Left colon (tissue), 2 donors: ENCODE data around the gene PAK2. TPM values are rescaled to one million over a fixed set of nuclear protein-coding genes. Genes with fewer than 3 reads are reported as not detected.
"Not testable (repeated sequence)": the region's sequence is repeated elsewhere in the genome, so short reads cannot be mapped to it uniquely, and the experiment has no call there.

Experiments used
- ATAC-seq: fragments of 200-7000 bp; cut with Tn5 transposase; one replicate; pipeline ENCODE4 v1.9.1; 2020; ENCODE audit warnings: mild to moderate bottlenecking, moderate library complexity
- DNase-seq, 2 donors: peaks; one replicate each; pipeline ENCODE4 v3.0.0-alpha.2; 2020
- intact Hi-C, 2 donors: fragments of 100-400 bp; cut with DNase I in 1 of 2; cut with micrococcal nuclease in 1 of 2; formaldehyde crosslinking; loops; one replicate each; pipeline versions ENCODE4 v1.11.2 to v1.14.0; 2022; cut with DNase I, micrococcal nuclease
- total RNA-seq, 2 donors: library from RNA; stranded (reverse); fragmentation: NEBNext Ultra II Directional; extraction: Animal tissue kit (Norgen Biotek cat#: 25700); gene quantifications; one replicate each; pipeline ENCODE4 v1.2.1, GENCODE V29; 2021
- donor health status: DM: no; HTN: no; CAD: no.
- donor health status: DM: yes; HTN: yes; CAD: no.

The PAK2 gene
- total RNA-seq, 2 donors from 2014 or later = 73.2 TPM

DNA sequence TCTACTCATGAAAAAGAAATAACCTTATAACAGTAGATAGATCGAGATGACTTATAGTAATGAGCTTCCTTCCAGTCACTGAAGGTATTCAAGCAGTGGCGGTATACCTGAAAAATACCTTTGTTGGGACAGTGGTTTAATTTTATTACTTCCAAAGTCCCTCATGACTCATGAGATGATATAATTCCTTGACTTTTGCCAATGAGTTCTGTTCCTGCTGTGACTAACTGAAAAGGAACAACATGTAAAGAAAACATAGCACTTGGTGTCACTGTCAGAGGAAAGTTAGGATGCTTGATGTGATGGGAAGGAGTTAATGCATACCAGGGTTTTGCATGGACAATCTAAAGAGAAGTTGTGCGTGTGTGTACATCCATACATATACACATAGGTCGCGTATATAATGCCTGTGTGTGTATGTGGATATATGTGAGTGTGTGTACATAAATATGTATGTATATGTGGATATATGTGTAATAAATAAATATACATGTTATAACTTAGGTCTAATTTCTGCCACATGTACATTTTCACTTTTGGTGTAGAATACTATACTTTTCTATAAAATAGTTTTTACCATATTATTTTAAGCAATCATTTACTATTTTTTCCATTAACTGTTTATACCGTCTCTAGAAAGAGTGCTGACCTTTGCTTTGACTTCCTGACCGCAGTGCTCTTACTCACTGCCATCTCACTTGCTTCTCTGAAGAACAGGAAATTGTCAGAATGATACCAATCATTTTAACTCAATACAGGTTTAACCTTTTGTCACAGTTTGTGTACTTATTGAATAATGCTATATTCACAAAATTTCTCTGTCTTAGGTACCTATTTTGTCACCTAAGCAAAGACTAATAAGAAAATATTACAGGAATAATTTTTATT, 12.6 kb upstream of the PAK2 start:
- ATAC-seq = peak; percentile 98
- intact Hi-C loops = no loop called here
- DNase-seq = no peak

DNA sequence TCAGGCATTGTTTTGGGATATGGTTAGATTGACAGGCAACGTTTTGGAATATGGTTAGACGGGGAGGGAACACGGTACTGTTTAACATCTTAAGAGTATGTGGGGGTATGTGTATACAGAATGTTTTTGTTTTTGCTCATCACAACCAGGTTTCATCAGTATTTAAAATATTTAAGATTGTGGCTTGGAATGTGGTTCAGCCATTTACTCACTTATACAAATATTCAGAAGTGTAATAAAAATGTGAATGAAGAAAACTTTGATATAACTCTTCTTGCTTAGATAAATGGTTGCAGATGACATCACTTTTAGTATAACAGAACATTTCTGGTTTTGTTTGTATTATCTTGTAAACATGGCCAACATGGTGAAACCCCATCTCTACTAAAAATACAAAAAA, 3.9 kb upstream of the PAK2 start:
- ATAC-seq (no peak), DNase-seq (no peak)
- intact Hi-C loops = no loop called here

DNA sequence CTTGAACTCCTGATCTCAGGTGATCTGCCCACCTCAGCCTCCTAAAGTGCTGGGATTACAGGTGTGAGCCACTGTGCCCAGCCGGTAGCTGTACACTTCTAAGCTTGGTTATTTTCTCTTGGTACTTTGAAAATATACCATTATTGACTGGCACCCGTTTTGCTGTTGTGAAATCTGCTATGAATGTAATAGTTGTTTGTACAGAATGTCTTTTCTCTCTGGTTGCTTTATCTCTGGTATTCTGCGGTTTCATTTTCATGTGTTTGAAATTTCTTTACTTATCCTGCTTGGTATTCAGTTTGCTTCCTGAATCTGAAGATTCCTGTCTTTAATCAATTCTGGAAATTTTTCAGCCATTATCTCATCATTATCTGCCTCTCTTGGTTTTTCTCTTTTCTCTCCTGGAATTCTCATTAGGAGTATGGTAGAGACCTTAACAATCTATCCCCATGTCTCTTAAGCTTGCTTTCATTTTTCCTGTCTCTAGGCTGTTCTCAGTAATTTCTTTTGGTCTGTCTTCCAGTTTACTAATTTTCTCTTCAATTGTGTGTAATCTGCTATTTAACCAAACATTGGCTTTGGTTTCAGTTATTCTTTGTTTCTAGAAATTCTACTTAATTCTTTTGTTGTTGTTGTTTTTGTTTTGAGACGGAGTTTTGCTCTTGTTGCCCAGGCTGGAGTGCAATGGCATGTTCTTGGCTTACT, 2.8 kb upstream of the PAK2 start:
- DNase-seq (no peak), ATAC-seq (no peak)
- intact Hi-C loops = no loop called here

DNA sequence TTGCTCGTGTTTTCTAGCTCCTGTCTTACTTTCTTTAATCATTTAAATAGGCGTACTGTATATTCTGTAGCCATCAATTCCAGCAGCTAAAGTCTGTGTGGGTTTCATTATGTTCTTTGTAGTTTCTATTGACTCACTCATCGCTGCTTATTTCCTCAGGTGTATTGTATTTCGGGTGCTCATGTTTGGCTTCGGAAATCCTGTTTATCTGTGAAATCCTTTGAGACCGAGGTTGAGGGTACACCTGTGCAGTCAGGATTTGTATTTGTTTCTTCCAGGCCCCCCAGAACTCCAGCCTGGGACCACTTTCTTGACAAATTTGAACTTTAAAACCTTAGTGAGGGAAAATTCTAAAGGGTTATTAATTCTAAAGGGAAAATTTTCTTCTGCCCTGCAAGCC, 2.0 kb upstream of the PAK2 start:
- intact Hi-C loops = no loop called here
- DNase-seq (no peak), ATAC-seq (no peak)

DNA sequence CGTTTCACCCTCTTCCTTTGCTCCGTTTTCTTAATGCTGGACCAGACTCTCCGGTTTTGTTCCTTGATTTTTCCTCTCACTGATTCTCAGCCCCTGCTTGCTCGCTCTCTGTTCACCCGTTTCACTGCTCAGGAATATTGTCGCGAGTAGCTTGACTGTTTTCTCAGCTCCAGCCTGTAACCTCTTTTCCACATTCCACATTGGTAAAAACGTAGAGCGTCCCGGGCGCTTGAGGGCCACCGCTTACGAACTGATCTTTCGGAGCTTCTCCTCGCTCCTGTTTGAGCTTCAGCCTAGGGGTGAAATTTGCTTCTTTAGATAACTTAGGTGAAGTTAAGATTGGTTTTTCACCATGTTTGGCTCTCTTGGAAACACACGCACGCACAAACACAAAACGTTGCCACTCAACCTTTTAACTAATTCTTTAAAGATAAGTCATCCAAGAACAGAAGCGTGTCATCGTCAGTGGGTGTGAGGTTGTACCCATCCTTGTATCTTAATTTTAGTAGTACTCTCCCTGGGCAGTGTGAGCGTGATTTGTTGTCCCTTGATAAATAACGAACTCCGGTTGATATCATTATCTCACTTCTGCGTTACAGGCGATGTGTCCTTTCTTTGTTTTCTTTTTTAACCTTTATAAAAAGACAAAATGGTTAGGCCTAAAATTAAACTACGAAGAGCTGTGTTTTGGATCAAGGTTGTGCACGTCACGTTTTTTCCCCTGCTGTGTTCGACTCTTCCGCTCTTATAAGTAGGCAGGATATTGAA, 1.0 kb downstream of the PAK2 start:
- ATAC-seq = peak; percentile 16
- intact Hi-C loops = no loop called here
- peak in 1 of 2 donors; percentile 48 for DNase-seq

DNA sequence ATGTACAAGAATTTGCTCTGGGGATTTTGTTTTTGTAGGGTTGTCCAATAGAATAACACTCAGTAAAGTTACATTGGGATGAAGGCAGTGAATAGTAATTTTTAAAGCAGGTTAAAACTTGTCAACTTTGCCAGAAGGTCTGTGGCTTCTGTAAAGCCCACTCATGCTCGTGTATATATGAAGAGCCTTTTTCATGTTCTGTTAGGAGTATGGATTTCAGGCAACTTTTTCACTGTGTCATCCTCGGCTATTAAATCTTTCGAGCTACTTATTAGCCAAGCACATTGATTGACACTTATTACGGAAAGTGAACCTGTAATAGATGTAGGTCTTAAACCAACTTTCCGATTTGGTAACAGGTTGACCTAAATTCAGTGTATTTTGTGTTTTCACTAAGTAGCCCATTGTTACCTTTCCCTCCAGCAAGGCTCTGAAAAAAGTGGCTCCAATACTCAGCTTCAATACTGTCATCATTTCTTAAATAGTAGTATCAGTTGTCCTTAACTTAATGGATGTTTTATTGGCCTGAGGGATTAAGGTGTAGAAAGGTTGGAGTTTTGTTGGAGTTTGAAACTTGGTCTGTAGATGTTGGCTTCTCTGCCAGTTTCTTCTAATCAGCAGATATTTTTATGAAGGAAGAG, 1.7 kb downstream of the PAK2 start:
- intact Hi-C loops = no loop called here
- ATAC-seq = no peak

DNA sequence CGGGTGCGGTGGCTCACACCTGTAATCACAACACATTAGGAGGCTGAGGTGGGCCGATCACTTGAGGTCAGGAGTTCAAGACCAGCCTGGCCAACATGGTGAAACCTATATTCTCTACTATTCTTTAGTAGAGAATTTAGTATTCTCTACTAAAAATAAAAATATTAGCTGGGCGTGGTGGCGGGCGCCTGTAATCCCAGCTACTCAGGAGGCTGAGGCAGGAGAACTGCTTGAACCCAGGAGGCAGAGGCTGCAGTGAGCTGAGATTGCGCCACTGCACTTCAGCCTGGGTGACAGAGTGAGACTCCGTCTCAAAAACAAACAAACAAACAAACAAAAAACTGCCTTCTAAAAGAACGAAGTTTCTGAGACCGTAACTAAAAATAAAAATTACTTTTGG, 3.9 kb downstream of the PAK2 start:
- DNase-seq, intact Hi-C loops, ATAC-seq: not testable (repeated sequence)

More for the DNA sequence above, 1.7 kb downstream of the PAK2 start:
- DNase-seq = no peak

DNA sequence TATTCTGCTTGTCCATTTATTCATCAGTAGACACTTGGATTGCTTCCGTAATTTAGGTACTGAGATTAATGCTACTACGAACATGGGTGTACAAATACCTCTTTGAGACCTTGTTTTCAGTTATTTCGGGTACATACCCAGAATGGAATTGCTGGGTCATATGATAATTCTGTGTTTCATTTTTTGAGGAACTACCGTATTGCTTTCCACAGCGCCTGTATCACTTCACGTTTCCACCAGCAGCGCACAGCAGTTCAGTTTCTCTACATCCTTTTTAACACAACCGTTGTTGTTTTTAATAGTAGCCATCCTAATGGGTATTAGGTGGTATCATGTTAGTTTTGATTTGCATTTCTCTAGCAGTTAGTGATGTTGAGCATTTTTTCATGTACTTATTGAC, 9.5 kb downstream of the PAK2 start:
- ATAC-seq = no peak
- intact Hi-C loops = no loop called here

DNA sequence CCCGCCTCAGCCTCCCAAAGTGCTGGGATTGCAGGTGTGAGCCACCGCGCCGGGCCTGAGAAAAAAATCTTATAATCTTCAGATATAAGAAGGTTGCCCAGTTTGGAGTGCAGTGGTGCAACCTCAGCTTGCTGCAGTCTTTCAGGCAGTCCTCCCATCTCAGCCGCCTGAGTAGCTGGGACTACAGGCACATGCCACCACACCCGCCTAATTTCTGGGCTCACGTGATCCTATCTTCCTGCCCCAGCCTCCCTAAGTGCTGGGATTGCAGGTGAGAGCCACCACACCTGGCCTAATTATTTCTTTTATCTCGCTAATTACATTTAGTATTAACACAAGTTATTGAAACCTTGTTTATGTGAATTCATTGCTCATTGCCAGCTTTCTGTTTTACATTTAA, 13.5 kb downstream of the PAK2 start:
- ATAC-seq (no peak), DNase-seq (no peak)
- intact Hi-C loops = no loop called here

More for the DNA sequence above, 9.5 kb downstream of the PAK2 start:
- no peak for DNase-seq

DNA sequence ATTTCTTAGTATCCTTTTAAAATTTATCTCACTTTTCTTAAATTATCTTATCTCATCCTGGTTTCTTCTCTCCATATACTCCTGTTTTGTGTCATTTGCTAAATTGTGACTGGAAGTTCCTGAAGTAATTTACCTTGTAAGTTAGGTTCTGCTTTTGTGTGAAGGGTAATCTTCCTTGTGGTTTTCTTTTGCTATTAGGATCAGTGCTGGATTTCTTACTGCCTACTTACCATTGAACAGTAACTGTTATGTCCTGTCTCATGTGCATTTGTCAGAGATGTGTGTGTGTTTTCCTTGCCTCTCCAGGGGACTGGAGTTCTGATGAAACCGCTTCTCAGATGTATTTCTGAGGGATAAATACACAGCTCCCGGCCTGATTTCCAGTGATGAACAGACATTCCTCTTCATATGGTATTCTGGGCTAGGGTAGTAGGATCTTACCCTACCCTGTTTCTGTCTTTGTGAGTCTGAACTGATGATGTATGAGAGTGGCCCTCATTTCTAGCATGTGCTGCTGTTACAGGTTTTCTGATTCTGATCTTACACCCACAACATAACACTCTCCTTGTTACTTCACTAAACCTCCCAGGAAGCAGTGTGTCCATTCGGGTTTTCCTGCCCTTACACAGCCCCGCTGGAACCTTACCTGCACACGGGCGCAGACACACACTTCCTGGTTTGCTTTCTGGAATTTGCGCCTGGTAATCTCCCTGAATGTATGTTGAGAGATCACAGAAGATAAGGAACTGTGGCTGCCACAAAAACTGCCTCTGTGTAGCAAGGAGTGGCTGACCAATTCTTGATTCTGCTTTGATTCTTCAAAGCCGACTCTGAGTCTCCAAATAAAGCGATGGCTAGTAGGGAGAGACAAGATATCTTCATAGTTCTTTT, 14.7 kb downstream of the PAK2 start:
- intact Hi-C loops = no loop called here
- ATAC-seq (peak; percentile 97), DNase-seq (peak; percentile 36 to 41)

DNA sequence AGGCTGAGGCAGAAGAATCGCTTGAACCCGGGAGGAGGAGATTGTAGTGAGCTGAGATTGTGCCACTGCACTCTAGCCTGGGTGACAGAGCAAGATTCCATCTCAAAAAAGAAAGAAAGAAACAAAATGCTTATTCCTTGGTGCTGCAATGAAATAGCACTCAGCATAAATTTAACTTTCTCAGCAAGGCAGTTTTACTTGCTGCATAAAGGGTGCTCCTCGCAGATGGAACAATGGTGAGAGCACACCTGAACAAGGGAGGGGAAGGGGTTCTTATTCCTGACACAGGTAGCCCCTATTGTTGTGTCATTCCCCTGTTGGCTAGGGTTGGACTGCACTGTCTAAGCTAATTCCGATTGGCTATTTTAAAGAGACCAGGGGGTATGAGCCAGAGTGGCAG, 17.1 kb downstream of the PAK2 start:
- no peak for ATAC-seq
- no peak for DNase-seq
- intact Hi-C loops = no loop called here

DNA sequence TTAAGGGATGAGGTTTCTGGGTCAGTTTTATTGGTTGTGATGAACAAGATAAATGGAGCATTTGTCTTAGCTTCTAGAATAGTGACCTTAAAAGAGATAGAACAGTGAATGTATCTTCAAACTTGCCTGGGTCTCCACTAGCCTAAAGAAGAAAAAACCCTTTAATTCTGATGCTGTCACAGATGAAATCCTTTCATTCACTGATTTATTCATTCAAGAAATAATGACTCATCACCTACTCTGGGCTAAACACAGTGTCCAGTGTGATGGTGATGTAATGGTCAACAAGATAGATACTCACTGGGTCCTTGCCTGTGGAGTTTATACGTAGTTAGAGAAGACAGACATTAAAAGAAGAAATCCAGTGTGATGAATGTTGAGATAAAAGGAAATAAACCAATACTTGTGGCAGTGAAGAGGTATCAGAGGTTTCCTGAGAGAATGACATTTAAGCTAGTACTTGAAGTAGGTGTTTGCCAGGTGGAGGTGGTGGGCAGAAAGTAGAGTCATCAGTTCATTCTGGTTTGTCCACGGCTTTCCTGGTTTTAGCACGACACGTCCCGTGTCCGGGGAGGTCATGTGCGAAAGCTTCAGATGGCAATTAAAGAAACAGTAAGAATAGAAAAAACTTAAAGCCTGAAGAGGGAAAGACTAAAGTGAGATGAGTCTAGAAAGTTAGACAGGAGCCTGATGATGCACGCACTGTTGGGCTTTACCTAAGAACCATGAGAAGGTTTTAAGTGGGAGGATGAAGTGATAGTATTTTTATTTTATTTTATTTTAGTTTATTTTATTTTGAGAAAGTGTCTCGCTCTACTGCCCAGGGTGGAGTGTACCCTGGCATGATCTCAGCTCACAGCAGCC, 18.5 kb downstream of the PAK2 start:
- intact Hi-C loops = no loop called here
- DNase-seq = no peak
- ATAC-seq = no peak

DNA sequence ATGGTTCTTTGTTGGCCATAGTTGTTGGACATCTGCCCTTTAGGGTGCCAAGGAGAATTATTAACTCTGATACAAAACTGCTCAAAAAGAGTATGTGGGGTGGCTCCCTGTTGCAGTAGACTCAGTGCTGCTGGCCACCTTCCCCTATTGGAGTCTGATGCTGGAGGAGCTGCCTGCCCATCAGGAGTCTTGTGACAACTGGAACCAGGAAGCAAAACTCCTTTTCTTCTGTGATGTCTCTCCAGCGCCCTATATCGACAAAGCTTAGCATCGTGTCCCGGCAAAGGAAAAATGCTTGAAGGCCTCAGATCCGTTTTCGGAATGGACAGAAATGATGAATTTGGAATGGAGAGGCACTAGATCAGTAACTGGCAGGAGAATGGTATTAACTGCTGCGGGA, 23.5 kb downstream of the PAK2 start:
- intact Hi-C loops = no loop called here
- no peak for DNase-seq
- no peak for ATAC-seq

DNA sequence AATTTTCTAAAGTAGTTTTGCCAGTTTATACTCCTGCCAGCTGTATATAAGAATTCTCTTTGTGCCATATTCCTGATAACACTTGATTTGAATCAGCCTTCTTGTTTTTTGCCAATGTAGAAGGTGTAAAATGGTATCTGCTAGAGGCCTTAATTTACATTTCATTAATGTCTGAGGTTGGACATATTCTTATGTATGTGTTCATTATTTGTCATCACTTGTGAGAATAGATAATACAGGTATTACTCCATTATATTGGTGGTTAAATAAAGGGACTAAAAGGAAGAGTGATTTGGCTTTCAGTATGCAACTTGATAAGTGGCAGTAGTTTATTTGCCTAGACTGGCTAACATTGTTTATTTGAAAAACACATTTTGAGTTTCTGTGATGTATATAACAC, 25.8 kb downstream of the PAK2 start:
- ATAC-seq (no peak), DNase-seq (no peak)
- intact Hi-C loops = no loop called here

DNA sequence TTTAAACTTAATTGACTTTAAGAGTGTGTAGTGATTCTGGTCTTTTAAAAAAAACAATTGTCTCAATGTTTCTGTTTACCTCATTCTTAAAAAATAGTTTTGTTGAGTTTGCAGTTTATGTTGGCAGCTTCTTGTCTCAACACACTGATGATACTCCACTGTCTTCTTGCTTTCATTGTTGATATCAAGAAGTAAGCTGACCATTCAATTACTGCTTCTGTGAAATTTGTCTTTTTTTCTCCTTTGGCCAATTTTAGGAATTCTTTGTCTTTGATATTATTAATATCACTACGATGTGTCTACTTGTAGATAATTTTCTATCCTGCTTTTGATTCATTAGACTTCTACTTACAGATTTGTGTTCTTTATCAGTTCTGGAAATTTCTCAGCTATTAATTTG, 31.4 kb downstream of the PAK2 start:
- intact Hi-C loops = no loop called here
- DNase-seq (no peak), ATAC-seq (no peak)

DNA sequence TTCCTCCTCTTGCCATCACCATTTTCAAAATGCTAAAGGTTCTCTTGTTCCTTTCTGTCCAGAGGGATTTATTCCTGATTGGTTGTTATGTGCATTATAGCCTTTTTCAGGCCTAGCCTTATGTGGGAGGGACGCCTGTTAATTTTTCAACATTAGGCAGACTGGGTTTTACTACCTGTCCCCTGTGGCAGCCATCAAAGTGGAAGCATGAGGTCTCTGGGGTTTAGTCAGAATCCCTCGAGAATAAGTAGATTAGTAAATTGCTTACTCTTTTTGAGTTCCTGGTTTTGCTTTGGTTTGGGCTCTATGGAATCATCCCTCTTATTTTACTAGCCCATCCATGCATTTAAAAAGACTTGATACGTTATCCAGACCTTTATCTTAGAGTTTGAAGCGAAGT, 32.4 kb downstream of the PAK2 start:
- intact Hi-C loops = no loop called here
- ATAC-seq = no peak
- no peak for DNase-seq

DNA sequence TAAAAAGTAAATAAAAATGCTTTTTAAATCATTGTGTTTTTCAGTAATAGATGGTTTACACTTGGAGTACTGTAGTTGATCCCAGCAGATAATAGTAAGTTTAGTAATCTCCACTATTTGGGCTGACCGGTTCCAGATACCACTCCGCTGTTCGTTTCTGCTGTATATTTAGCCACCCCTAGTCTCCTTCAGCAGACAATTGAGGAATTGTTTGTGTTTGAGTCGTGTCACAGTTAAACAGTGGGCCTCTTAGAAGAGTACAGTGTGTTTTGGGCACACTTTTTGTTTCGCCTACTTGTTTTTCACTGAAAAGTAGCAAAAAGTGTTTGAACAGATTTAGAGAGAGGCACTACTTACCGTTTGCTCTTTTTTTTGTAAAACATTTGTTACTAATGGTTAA, 33.2 kb downstream of the PAK2 start:
- no peak for ATAC-seq
- no peak for DNase-seq
- intact Hi-C loops = no loop called here
